ENCODE data around the gene OSM.

OSM gene

GRCh38 chr22:30225220-30225927 lies 41.3 kb downstream of the OSM start:
- H3K4me3 ChIP-seq (ENCODE audit: low read depth, low read length) = no peak overlapping the region
- no peak for DNase-seq (ENCODE audit: low read depth)
- no peak for TF ChIP-seq CTCF (conservative IDR thresholded peaks at IDR 0.05; ENCODE audit: low read depth, low read length)

- TF ChIP-seq CTCF (conservative IDR thresholded peaks at IDR 0.05; ENCODE audit: low read depth, low read length) = peak; percentile 11
- no peak for DNase-seq (ENCODE audit: low read depth)
Measured at GRCh38 chr22:30224161-30224857, 42.3 kb downstream of the OSM start.

GRCh38 chr22:30223303-30223702 lies 43.3 kb downstream of the OSM start:
- DNase-seq (ENCODE audit: low read depth) = no peak
- TF ChIP-seq CTCF (conservative IDR thresholded peaks at IDR 0.05; ENCODE audit: low read depth, low read length) = no peak
- no peak overlapping the region for H3K4me3 ChIP-seq (ENCODE audit: low read depth, low read length)

More at GRCh38 chr22:30224161-30224857, 42.3 kb downstream of the OSM start:
- no peak overlapping the region for H3K4me3 ChIP-seq (ENCODE audit: low read depth, low read length)

- DNase-seq (ENCODE audit: low read depth) = no peak
- H3K4me3 ChIP-seq (ENCODE audit: low read depth, low read length) = no peak overlapping the region
- no peak for TF ChIP-seq CTCF (conservative IDR thresholded peaks at IDR 0.05; ENCODE audit: low read depth, low read length)
Measured at GRCh38 chr22:30222321-30222720, 44.3 kb downstream of the OSM start.

- DNase-seq (ENCODE audit: low read depth) = no peak
- no peak for TF ChIP-seq CTCF (conservative IDR thresholded peaks at IDR 0.05; ENCODE audit: low read depth, low read length)
- H3K4me3 ChIP-seq (ENCODE audit: low read depth, low read length) = no peak overlapping the region
Measured at GRCh38 chr22:30221121-30221992, 45.3 kb downstream of the OSM start.

- no peak for DNase-seq (ENCODE audit: low read depth)
- no peak overlapping the region for H3K4me3 ChIP-seq (ENCODE audit: low read depth, low read length)
Measured at GRCh38 chr22:30220338-30221012, 46.2 kb downstream of the OSM start.

More at GRCh38 chr22:30220338-30221012, 46.2 kb downstream of the OSM start:
- TF ChIP-seq CTCF (conservative IDR thresholded peaks at IDR 0.05; ENCODE audit: low read depth, low read length) = no peak

Data from choroid plexus epithelial cell (primary cell).